SKM-1 (cell line): Measurements from ENCODE around the gene SYPL2.
A peak's percentile ranks its signal among the peaks of the same experiment; 100 is the strongest.
"Not testable (repeated sequence)": the region's sequence is repeated elsewhere in the genome, so short reads cannot be mapped to it uniquely, and the experiment has no call there.

ENCODE experiments used
- DNase-seq: peaks from one replicate; lab custom pipeline; 2025; ENCODE audit not compliant: unreplicated experiment; lab: John Stamatoyannopoulos, UW

Gene SYPL2

GRCh38 chr1:109466452-109467300 is at the start of gene SYPL2:
SYPL2 (plus strand) TSS chr1:109466546; CDS start chr1:109466844, 298 bp downstream.
- no peak for DNase-seq

DNA sequence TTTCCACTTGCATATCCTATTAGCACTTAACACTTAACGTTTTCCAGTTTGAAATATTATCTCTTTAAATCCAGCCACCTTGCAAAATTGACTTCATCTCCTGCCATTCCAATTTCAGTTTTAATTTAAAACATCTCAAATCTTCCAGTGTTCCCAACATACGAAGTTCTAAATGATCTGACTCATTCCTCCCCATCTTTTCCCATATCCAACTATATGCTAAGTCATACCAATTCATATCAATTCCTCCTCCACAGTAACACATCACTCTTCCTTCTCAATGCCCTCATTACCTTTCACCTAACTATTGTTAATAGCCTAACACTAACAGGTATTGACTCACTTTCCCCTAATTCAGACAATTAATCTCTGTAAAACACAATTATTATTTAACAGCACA is 42.8 kb upstream of the SYPL2 start:
- no peak for DNase-seq

GRCh38 chr1:109425391-109426280 is 40.7 kb upstream of the SYPL2 start:
- peak; percentile 33 for DNase-seq

GRCh38 chr1:109426281-109427170 is 39.8 kb upstream of the SYPL2 start, which contains the start of gene PSMA5:
PSMA5 (minus strand) TSS chr1:109426448; CDS start chr1:109426330, 118 bp downstream.
- DNase-seq = peak; percentile 97

- DNase-seq = no peak
Measured at GRCh38 chr1:109427171-109427467, 39.2 kb upstream of the SYPL2 start.

DNA sequence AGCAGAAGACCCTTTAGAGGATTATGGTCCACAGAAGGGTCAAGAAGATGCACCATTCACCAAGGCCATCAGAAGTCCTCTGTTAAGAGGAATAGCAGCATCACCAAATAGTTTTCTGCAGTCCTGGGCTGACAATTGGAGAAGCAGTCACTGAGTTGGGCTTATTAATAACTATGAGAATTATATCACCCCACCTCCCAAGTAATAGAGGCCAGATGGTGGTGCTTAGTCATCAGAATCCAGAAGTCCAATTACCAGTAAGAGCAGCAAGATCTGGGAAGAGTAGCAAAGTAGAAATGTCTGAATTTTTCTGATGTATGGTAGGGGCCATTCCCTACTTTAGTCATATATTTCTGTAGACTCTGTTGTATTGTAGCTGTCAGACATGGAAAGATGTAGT is 34.0 kb upstream of the SYPL2 start:
- DNase-seq = no peak

- DNase-seq = no peak
Measured at GRCh38 chr1:109433322-109433721, 33.0 kb upstream of the SYPL2 start.

DNA sequence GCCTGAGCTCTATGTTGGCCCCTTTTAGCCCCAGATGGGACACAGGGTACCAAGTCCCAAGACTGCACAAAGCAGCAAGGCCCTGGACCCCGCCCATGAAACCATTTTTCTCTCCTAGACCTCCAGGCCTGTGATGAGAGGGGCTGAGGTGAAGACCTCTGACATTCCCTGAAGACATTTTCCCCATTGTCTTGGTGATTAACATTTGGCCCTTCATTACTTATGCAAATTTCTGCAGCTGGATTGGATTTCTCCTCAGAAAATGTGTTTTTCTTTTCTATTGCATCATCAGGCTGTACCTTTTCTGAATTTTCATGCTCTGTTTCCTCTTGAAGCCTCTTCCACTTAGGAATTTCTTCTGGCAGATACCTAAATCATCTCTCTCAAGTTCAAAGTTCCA is 31.9 kb upstream of the SYPL2 start:
- no peak for DNase-seq

- DNase-seq = no peak
Measured at GRCh38 chr1:109438798-109439297, 27.5 kb upstream of the SYPL2 start.

DNA sequence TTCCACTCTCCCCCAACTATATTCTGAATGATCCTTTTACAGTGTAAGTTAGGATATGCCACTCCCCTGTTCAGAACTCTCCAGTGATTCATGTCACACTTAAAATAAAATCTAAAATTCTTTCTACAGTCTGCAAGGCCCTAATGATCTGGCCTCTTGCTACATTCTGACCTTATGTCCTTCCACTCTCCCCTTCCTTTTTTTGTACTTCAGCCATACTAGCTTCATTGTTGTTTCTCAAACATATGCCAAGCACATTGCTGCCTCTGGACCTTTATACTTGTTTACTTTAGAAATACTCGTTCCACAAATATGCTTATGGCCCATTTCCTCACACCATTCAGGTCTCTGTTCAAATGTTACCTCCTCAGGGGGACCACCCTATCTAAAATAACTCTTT is 25.3 kb upstream of the SYPL2 start:
- no peak for DNase-seq

DNA sequence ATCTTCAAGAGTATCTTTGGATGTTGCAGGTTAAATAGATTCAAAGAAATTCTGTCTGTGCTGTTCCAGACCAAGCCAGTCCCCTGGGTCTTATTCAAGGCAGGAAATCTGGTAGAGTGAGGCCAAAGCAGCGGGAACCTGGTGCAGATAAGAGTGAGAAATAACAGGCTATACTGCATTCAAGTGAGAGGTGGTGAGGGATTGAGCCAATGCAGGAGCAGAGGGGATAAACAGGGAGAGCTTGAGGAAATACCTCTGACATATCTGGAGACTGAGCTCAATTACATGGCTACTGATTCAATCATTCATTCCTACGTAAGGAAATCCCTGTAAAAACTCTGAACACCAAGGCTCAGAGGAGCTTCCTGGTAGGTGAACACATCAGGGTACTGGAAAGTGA is 22.9 kb upstream of the SYPL2 start:
- no peak for DNase-seq

DNA sequence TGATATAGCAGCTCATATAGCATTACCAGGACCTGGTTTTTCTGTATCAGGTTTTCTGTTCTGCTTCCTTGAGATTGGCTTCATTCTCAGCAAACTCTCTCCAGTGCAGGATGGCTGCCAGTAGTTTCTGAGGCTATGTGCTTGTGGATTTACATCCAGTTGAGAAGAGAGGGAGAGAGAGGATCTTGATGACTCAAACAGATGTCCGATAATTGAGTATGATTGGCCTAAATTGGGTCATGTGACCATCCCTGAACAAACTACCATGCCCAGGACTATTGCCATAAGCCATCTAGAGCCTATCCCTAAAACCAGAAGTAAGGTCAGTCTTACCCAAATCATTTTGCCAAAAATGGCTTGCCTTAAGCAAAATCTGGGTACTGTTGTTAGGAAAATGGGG is 22.0 kb upstream of the SYPL2 start:
- DNase-seq = no peak

GRCh38 chr1:109445949-109446695 is 20.2 kb upstream of the SYPL2 start:
- DNase-seq = not testable (repeated sequence)

DNA sequence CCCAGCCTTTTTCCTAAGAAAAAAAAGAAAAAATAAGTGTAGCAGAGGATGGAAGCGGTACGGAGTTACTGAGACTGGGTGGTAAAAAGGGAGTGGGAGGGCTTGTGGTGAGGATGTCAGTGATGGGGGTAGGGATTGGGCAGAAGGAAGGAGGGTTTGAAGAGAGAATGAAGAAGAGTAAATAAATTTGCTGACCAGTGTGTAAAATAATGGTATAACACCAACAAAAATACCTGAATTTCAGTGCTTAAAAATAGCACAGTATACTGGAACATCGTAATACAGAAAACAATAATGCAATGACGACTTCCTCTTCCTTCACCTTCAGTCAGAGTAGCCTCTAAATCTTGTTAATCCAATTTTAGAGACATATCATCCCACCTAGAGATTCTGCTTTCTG is 18.8 kb upstream of the SYPL2 start:
- no peak for DNase-seq

DNA sequence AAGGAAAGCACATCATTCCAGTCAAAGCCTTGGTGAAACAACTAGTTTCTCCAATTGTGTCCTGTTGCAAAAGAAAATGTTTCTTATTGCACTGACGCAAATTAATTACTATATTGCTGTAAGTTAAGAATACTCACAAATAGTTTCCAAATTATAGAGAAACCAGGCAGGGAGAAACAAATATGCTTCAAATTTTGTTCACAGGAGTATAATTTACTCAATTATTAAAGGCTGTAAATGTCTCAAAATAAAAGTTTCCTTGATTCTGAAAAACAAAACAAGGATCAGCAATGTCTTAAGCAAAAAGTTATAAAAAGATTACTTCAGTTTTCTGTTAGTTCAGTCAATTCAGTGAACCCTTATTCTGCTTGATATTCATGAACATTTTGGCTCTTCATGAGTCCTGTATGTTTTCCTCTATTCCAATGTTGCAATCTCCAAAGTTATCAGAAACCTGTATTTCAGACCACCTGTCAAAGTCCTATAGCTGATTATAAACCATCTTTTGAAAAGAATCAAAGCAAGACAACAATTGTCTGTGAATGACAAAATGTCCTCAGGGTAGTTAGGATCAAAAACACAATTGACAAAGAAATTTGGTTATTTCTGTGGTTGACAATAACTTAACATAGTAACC is 11.7 kb upstream of the SYPL2 start:
- no peak for DNase-seq

DNA sequence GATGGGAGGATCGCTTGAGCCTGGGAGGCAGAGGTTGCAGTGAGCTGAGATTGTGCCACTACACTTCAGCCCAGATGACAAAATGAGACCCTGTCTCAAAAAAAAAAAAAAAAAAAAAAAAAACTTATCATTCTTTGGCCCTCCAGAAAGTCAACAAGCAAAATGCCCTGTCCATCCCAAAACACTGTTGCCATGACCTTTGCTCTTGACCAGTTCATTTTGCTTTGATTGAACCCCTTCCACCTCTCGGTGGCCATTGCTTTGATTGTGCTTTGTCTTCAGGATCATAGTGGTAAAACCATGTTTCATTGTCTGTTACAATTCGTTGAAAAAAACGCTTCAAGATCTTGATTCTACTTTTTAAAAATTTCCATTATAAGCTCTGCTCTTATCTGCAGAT is 8.5 kb upstream of the SYPL2 start:
- DNase-seq = no peak

- DNase-seq = no peak
Measured at GRCh38 chr1:109466125-109466451, 258 bp upstream of the SYPL2 start.

- no peak for DNase-seq
Measured at GRCh38 chr1:109467301-109467777, 993 bp downstream of the SYPL2 start.

DNA sequence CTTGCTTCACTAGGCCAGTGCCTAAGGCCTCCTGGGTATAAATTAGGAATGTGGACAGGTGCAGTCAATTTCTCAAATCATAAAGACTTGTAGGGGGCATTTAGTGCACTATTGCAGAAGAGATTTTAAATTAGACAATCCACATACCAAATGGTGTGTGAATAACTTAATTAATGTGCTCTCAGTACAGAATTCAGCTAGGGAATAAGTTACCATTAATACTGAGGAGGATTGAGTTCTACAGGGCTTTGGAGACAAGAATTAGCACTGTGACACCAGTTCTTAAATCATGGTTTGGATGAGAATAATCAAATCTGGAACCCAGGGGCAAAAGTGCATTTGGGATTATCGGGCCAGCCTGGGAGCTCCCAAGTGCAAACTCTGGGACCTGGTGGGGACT is 1.7 kb downstream of the SYPL2 start:
- DNase-seq = no peak

DNA sequence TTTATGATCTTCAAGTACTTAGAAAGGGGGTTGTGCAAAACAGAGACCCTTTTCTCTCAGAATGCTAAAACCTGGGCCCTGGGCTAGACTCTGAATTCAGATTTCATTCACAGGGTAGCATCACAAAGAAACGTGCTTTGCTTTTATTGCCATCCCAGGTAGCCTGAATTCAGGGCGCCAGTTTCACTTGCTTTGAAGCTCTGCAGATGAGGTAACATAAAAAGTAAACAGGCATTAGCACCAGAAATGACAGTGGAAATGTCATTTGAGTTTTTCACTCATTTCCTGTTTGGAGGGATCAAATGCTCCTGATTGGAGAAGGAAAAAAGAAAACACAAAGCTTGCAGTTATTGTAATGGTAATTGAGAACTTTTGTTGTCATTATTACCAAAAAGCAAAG is 2.6 kb downstream of the SYPL2 start:
- DNase-seq = no peak
